ENCODE data around the gene CIB1.

GRCh38 chr15:90202929-90203328, 30.8 kb downstream of the CIB1 start:
- TF ChIP-seq CTCF (IDR thresholded peaks at IDR 0.05 in 4 of 5, conservative IDR thresholded peaks at IDR 0.05 in 1 of 5) (no peak), POLR2A (IDR thresholded peaks at IDR 0.05) (no peak)

Measured in gastrocnemius medialis (tissue), 4 donors.